Osteoblast (primary cell): ENCODE measurements around the gene PDE10A. TPM values are rescaled to one million over a fixed set of nuclear protein-coding genes. Genes with fewer than 3 reads are reported as not detected.

Source experiments
- DNase-seq: peaks from one replicate; pipeline ENCODE4 v3.0.0; 2011; ENCODE audit warnings: low spot score, mixed read lengths; ENCODE audit not compliant: insufficient read length; ENCODE audit errors: missing footprints
- H2AFZ ChIP-seq: 2 replicates; pipeline ENCODE4 v1.6.0; 2011; ENCODE audit warnings: mild to moderate bottlenecking, low read length
- H3K27ac ChIP-seq: 2 replicates; pipeline ENCODE4 v1.5.1; 2011; ENCODE audit warnings: mild to moderate bottlenecking, low read depth, low read length, moderate library complexity
- H3K27me3 ChIP-seq: 2 replicates; pipeline ENCODE4 v1.6.0; 2012; ENCODE audit warnings: mild to moderate bottlenecking, control low read depth, inconsistent platforms, low read length, moderate library complexity; ENCODE audit not compliant: insufficient read depth
- H3K36me3 ChIP-seq: 2 replicates; pipeline ENCODE4 v1.5.1; 2011; ENCODE audit warnings: mild to moderate bottlenecking, low read length, control low read depth, moderate library complexity; ENCODE audit not compliant: insufficient read depth
- H3K4me1 ChIP-seq: 2 replicates; pipeline ENCODE4 v1.5.1; 2011; ENCODE audit warnings: mild to moderate bottlenecking, low read length, control low read depth, moderate library complexity; ENCODE audit not compliant: insufficient read depth
- H3K4me2 ChIP-seq: 2 replicates; pipeline ENCODE4 v1.6.0; 2011; ENCODE audit warnings: mild to moderate bottlenecking, low read length; ENCODE audit not compliant: insufficient read depth
- H3K4me3 ChIP-seq: fragments of 200-600 bp; sonication (generic); 3 replicates; pipeline ENCODE4 v1.5.1; 2012; ENCODE audit warnings: mild to moderate bottlenecking, low read length, inconsistent platforms; ENCODE audit not compliant: insufficient read depth
- H3K79me2 ChIP-seq: 2 replicates; pipeline ENCODE4 v1.6.0; 2012; ENCODE audit warnings: mild to moderate bottlenecking, low read length, control low read depth, inconsistent platforms; ENCODE audit not compliant: insufficient read depth
- H3K9me3 ChIP-seq: 2 replicates; pipeline ENCODE4 v1.5.1; 2011; ENCODE audit warnings: low read depth, low read length, control low read depth
- H4K20me1 ChIP-seq: 2 replicates; pipeline ENCODE4 v1.6.0; 2012; ENCODE audit warnings: mild to moderate bottlenecking, low read length, control low read depth; ENCODE audit not compliant: insufficient read depth
- CTCF ChIP-seq: IDR thresholded peaks from 2 replicates; pipeline ENCODE4 v1.5.1; 2011; ENCODE audit warnings: mild to moderate bottlenecking, low read depth, low read length, moderate library complexity; ENCODE audit errors: extremely low read depth
- small RNA-seq: library from RNA; depleted of rRNA; stranded (forward); fragments of <200 nt; gene quantifications from one replicate; pipeline ENCODE3, GENCODE V24; 2012
- total RNA-seq: library from RNA; depleted of rRNA; stranded (reverse); fragments of >200 nt; gene quantifications from 2 replicates; pipeline ENCODE4 v1.2.3, GENCODE V29; 2012

PDE10A gene
- total RNA-seq, 1 donor: 3.3 TPM

- H2AFZ ChIP-seq: no peak overlapping the region
- H3K9me3 ChIP-seq: no peaks in the 10 kb centered on the region
- H4K20me1 ChIP-seq: no peaks in the 10 kb centered on the region
- TF ChIP-seq CTCF: no peak
- H3K36me3 ChIP-seq: no peaks in the 10 kb centered on the region
- H3K4me3 ChIP-seq: no peak overlapping the region
- no peaks in the 10 kb centered on the region for H3K4me1 ChIP-seq
- no peaks in the 10 kb centered on the region for H3K27me3 ChIP-seq
- no peak for DNase-seq
- no peak overlapping the region for H3K27ac ChIP-seq
- no peak overlapping the region for H3K4me2 ChIP-seq
- no peaks in the 10 kb centered on the region for H3K79me2 ChIP-seq
Observed at GRCh38 chr6:165300422-165300936, 362.6 kb downstream of the PDE10A start.

DNA sequence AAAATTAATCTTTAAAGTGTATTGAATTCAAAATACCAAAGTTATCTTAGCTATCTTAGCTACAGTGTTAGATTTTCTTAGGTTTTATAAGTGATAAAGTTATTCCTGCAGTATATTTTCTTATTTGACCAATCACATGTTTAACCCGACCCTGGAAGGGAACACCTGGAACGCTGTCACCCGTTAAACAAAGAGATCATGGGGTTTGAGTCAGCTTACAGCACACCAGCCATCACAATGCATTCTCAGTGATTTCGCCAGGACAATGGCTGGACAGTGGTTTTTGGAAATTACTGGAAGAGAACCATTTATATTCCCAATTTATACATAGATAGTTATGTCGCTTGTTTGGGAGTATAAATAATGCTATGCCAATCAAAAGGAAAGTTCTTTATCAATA is 364.2 kb downstream of the PDE10A start:
- H3K4me3 ChIP-seq: no peak overlapping the region
- H4K20me1 ChIP-seq: no peaks in the 10 kb centered on the region
- TF ChIP-seq CTCF: no peak
- H3K79me2 ChIP-seq: no peaks in the 10 kb centered on the region
- DNase-seq: no peak
- H3K4me1 ChIP-seq: no peaks in the 10 kb centered on the region
- no peak overlapping the region for H3K4me2 ChIP-seq
- H3K36me3 ChIP-seq: no peaks in the 10 kb centered on the region
- no peak overlapping the region for H2AFZ ChIP-seq
- no peaks in the 10 kb centered on the region for H3K27me3 ChIP-seq
- no peaks in the 10 kb centered on the region for H3K9me3 ChIP-seq
- H3K27ac ChIP-seq: no peak overlapping the region

DNA sequence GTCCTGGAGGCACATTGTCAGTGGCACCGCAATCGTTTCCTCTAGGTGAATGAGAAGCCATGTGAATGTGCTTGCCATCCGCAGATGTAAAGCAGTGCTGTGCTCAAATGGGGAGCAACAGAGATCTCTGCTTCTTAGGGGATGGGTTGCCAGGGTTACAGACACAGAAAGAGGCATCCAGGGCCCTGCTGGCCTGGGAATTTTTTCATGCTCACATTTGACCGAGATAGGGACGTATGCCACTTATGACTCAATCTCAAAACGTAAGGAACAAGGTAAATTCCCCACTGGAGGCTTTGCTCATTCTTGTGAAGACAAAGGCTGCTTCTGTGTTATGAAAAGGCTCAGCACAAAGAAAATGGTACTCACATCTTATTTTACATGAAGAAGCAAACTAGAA is 364.6 kb downstream of the PDE10A start:
- Histone ChIP-seq H3K4me1 (no peaks in the 10 kb centered on the region), H3K36me3 (no peaks in the 10 kb centered on the region), H3K9me3 (no peaks in the 10 kb centered on the region), H4K20me1 (no peaks in the 10 kb centered on the region), H2AFZ (no peak overlapping the region), H3K27me3 (no peaks in the 10 kb centered on the region), H3K4me2 (no peak overlapping the region), H3K27ac (no peak overlapping the region), H3K79me2 (no peaks in the 10 kb centered on the region), H3K4me3 (no peak overlapping the region)
- TF ChIP-seq CTCF: no peak
- no peak for DNase-seq

DNA sequence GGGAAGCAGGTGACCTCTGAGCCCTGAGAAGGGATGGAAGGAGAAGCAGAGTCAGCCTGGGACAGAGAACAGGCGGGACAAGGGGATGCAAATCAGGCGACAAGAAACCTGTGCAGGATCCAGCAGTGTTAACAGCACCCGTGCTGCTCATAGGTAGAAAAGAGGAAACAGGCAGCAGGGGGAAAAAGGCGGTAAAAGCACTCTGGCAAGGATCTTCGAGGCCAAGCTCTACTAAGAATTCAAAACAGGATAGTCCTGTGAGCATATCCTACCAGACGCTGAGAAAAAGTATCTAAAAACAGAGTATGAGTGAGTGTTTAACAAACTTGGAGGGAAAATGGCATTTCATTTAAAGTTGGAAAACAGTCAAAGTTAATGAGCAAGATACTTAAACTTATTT is 370.4 kb downstream of the PDE10A start:
- no peaks in the 10 kb centered on the region for H4K20me1 ChIP-seq
- no peaks in the 10 kb centered on the region for H3K9me3 ChIP-seq
- no peak overlapping the region for H2AFZ ChIP-seq
- TF ChIP-seq CTCF: no peak
- H3K27me3 ChIP-seq: no peaks in the 10 kb centered on the region
- H3K4me3 ChIP-seq: no peak overlapping the region
- H3K79me2 ChIP-seq: no peaks in the 10 kb centered on the region
- no peaks in the 10 kb centered on the region for H3K4me1 ChIP-seq
- no peak for DNase-seq
- H3K4me2 ChIP-seq: no peak overlapping the region
- H3K27ac ChIP-seq: no peak overlapping the region
- H3K36me3 ChIP-seq: no peaks in the 10 kb centered on the region

Small RNAs within 50 kb of the gene (small RNA-seq; reads per million reads assigned to genes)
- gene RNA5SP226: not detected
